ENCODE measurements around the gene CAMK1G. TPM values are rescaled to one million over a fixed set of nuclear protein-coding genes. Genes with fewer than 3 reads are reported as not detected.
A peak's percentile ranks its signal among the peaks of the same experiment; 100 is the strongest.

The CAMK1G gene
- total and polyA plus RNA-seq, 3 donors from 2014 or later = 1.1 to 2.0 (median 1.4) TPM

GRCh38 chr1:209635850-209636249 is 52.3 kb downstream of the CAMK1G start:
- H3K4me3 ChIP-seq = no peak overlapping the region
- H3K9me3 ChIP-seq = no peaks in the 10 kb centered on the region
- H3K4me1 ChIP-seq = no peaks in the 10 kb centered on the region
- no peak for DNase-seq
- no peak overlapping the region for H3K27ac ChIP-seq
- TF ChIP-seq, protein P1, sequence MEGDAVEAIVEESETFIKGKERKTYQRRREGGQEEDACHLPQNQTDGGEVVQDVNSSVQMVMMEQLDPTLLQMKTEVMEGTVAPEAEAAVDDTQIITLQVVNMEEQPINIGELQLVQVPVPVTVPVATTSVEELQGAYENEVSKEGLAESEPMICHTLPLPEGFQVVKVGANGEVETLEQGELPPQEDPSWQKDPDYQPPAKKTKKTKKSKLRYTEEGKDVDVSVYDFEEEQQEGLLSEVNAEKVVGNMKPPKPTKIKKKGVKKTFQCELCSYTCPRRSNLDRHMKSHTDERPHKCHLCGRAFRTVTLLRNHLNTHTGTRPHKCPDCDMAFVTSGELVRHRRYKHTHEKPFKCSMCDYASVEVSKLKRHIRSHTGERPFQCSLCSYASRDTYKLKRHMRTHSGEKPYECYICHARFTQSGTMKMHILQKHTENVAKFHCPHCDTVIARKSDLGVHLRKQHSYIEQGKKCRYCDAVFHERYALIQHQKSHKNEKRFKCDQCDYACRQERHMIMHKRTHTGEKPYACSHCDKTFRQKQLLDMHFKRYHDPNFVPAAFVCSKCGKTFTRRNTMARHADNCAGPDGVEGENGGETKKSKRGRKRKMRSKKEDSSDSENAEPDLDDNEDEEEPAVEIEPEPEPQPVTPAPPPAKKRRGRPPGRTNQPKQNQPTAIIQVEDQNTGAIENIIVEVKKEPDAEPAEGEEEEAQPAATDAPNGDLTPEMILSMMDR (IDR thresholded peaks at IDR 0.05) = no peak
- no peak for TF ChIP-seq POLR2A (IDR thresholded peaks at IDR 0.05)
- no peaks in the 10 kb centered on the region for H3K27me3 ChIP-seq
- no peaks in the 10 kb centered on the region for H3K36me3 ChIP-seq (ENCODE audit: low read depth, missing control alignments)
- 94 to 97% methylated on average over 5 of the region's 5 CpGs for WGBS, 2 donors
- intact Hi-C loops (cut with DNase I; ENCODE audit: low total_unique reads) = no loop called here

GRCh38 chr1:209641832-209642172 is 58.3 kb downstream of the CAMK1G start:
- WGBS, 2 donors = 27 to 36% methylated on average over 5 of the region's 5 CpGs
- DNase-seq = peak; percentile 82
- Histone ChIP-seq H3K27ac (peak overlapping the region in 1 of 2 donors; percentile 61), H3K9me3 (no peaks in the 10 kb centered on the region), H3K4me1 (peaks cover 28% of the 10 kb centered on the region), H3K36me3 (ENCODE audit: low read depth, missing control alignments) (no peaks in the 10 kb centered on the region), H3K4me3 (no peak overlapping the region), H3K27me3 (no peaks in the 10 kb centered on the region)
- intact Hi-C loops (cut with DNase I; ENCODE audit: low total_unique reads) = no loop called here
- no peak for TF ChIP-seq POLR2A (IDR thresholded peaks at IDR 0.05)
- TF ChIP-seq, protein P1 (IDR thresholded peaks at IDR 0.05) = no peak

- intact Hi-C loops (cut with DNase I; ENCODE audit: low total_unique reads) = no loop called here
- WGBS, 2 donors = 60 to 61% methylated on average over 3 of the region's 3 CpGs
- TF ChIP-seq POLR2A (IDR thresholded peaks at IDR 0.05) = no peak
- TF ChIP-seq, protein P1 (IDR thresholded peaks at IDR 0.05) = no peak
Observed at GRCh38 chr1:209642816-209643215, 59.3 kb downstream of the CAMK1G start.

DNA sequence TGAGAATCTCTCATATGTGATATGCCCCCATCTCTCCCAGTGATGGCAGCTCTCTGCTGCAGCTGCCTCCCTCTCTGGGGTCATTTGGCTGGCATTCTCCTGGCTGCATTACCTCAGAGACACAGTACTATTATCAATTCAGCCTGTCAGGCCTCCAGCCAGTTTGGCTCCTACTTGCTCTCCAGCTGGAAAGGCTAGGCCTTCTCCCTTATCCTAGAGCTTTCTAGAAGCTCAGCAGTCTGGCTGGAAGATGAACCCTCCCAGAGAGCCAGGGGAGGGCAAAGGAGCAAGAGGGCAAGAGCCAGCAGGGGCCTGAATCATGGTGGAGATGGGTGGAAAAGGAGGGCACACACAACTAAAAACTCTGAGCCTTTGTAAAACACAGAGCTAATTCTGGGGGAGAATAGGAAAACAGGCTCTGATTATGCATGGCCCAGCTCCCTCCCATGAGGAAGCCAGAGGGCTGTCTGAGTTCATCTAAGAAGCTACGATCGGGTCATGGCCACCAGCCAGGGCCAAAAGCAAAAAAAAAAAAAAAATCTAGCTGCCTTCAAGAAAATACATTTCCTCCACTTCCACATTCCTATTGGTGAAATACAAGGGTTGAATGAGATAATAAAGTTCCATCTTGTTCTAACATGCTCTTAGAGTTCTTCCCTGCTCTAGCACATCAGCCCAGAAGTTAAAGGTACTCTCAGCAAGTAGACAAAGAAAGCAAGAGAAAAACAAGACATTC is 59.9 kb downstream of the CAMK1G start:
- WGBS, 2 donors = 4 to 43% methylated on average over 2 of the region's 2 CpGs

More at GRCh38 chr1:209642816-209643215, 59.3 kb downstream of the CAMK1G start:
- Histone ChIP-seq H3K4me1 (peaks cover 29% of the 10 kb centered on the region), H3K9me3 (no peaks in the 10 kb centered on the region), H3K4me3 (no peak overlapping the region), H3K27me3 (no peaks in the 10 kb centered on the region), H3K27ac (peak overlapping the region; percentile 5 to 58), H3K36me3 (ENCODE audit: low read depth, missing control alignments) (no peaks in the 10 kb centered on the region)
- DNase-seq = no peak

More for the DNA sequence above, 59.9 kb downstream of the CAMK1G start:
- Histone ChIP-seq H3K27me3 (no peaks in the 10 kb centered on the region), H3K9me3 (no peaks in the 10 kb centered on the region), H3K4me1 (peaks cover 36% of the 10 kb centered on the region), H3K36me3 (ENCODE audit: low read depth, missing control alignments) (no peaks in the 10 kb centered on the region), H3K27ac (peak overlapping the region; percentile 5 to 58), H3K4me3 (no peak overlapping the region)
- peak; percentile 67 for DNase-seq
- intact Hi-C loops (cut with DNase I; ENCODE audit: low total_unique reads) = no loop called here
- TF ChIP-seq POLR2A (IDR thresholded peaks at IDR 0.05) = no peak
- TF ChIP-seq, protein P1 (IDR thresholded peaks at IDR 0.05) = no peak

All from testis (tissue), 3 donors.